ENCODE measurements around the gene GOLGA8B.
"Not testable (repeated sequence)": the region's sequence is repeated elsewhere in the genome, so short reads cannot be mapped to it uniquely, and the experiment has no call there.

The GOLGA8B gene

DNA sequence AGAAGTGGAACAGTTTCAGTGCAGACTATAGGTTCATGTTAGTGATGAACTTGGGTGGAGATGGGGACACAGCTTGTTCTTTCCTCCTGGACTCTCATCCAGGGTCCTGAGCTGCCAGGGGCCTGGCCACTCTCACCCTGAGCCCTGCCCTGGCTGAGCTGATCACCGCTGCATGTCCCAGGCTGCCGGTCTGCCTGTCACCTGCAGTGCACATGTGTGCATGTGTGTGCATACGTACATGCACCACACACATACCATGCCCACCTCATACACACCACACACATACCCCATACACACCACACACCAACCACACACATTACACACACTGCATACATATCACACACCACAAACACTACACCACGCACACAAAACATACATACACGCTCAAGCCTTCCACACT is 29.3 kb downstream of the GOLGA8B start:
- 94% methylated on average over 2 of the region's 5 CpGs for WGBS
- not testable (repeated sequence) for H3K4me1 ChIP-seq (ENCODE audit: insufficient read depth, low read length); H3K27ac ChIP-seq (ENCODE audit: low read depth, low read length); H3K9ac ChIP-seq (ENCODE audit: low read depth, low read length); H3K4me3 ChIP-seq (ENCODE audit: low read length); H3K27me3 ChIP-seq (ENCODE audit: insufficient read depth, low read length); H3K9me3 ChIP-seq (ENCODE audit: insufficient read depth, low read depth, low read length); H3K36me3 ChIP-seq (ENCODE audit: insufficient read depth, low read length)

DNA sequence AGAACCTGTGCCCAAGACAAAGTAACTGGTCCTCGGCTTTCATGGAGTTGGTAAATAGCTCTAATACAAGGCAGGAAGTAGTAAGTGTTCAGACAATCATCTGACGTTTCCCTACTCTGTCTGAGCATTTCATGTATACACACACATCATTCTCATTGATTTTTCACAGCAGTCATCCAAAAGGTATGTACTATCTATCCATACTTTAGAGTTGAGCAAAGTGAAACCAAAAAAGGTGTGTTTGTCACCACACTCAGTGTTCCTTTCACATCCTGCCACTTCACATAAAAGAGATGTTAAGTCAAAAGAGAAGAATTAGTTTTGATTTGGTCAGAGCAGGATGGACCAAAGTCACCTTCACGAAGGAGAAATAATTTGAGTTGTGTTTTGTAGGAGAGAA is 33.3 kb downstream of the GOLGA8B start:
- no CpG with 5 or more reads among the region's 3 CpGs for WGBS
- not testable (repeated sequence) for H3K27ac ChIP-seq (ENCODE audit: low read depth, low read length); H3K36me3 ChIP-seq (ENCODE audit: insufficient read depth, low read length); H3K4me1 ChIP-seq (ENCODE audit: insufficient read depth, low read length); H3K4me3 ChIP-seq (ENCODE audit: low read length); H3K9ac ChIP-seq (ENCODE audit: low read depth, low read length); H3K27me3 ChIP-seq (ENCODE audit: insufficient read depth, low read length); H3K9me3 ChIP-seq (ENCODE audit: insufficient read depth, low read depth, low read length)

DNA sequence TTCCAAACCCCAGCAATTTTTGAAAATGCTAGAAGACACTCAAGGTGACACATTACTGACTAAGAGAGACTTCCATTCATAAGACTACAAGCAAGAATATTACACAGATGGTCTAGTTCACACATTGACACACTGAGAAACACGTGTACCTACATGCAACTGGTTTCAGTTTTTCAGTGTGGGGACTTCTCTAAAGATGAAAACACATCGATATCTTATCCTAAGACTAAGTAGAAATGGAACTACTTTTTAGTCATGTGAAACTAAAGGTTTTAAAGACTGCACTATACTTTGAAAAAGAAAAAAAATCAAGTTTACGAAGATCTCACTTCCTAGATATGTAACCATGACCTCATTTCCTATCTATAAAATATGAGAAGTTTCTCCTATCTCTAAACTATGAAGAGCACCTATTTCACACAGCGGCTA is 34.1 kb downstream of the GOLGA8B start:
- not testable (repeated sequence) for H3K27me3 ChIP-seq (ENCODE audit: insufficient read depth, low read length); H3K36me3 ChIP-seq (ENCODE audit: insufficient read depth, low read length); H3K4me1 ChIP-seq (ENCODE audit: insufficient read depth, low read length); H3K9me3 ChIP-seq (ENCODE audit: insufficient read depth, low read depth, low read length); H3K27ac ChIP-seq (ENCODE audit: low read depth, low read length); H3K9ac ChIP-seq (ENCODE audit: low read depth, low read length); H3K4me3 ChIP-seq (ENCODE audit: low read length)
- no CpG with 5 or more reads among the region's 4 CpGs for WGBS

DNA sequence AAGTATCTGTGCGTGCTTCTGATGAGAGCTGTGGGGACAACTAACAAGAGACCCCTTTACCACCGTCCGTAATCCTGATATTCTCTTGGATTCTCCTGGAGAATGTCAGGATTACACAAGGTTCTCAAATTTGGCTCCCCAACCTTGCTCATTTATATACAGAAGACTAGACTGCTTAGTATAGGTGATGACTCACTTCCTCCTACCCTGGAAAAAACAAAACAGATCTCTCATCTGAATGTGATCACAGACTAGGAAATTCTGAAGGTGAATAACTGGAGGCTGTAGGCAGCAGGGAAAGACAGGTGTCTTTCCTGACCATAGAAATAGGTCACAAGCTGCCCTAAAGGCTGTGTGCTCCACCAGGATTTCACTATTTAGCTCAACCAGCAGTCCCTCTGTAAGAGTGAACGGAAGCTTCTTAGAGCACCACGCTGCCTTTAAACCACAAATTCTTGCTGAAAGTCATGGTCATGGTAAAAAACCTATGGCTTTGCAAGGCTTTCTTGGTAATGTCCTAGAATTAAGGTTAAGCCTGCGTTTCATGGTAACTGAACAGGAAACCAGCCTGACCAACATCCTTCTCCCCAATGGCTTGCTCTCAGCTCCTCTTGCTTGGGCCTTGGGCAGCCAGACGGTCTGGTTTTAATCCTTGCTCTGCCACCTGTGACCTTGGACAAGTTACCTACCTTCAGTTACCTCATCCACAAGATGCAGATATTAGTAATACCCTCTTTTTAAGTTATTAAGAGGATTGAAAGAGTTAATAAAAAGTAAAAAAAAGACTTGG is 39.4 kb downstream of the GOLGA8B start:
- H3K36me3 ChIP-seq (ENCODE audit: insufficient read depth, low read length); H3K27ac ChIP-seq (ENCODE audit: low read depth, low read length); H3K4me1 ChIP-seq (ENCODE audit: insufficient read depth, low read length); H3K9me3 ChIP-seq (ENCODE audit: insufficient read depth, low read depth, low read length); H3K27me3 ChIP-seq (ENCODE audit: insufficient read depth, low read length); H3K4me3 ChIP-seq (ENCODE audit: low read length); H3K9ac ChIP-seq (ENCODE audit: low read depth, low read length): not testable (repeated sequence)
- WGBS: 93% methylated on average over 2 of the region's 7 CpGs

DNA sequence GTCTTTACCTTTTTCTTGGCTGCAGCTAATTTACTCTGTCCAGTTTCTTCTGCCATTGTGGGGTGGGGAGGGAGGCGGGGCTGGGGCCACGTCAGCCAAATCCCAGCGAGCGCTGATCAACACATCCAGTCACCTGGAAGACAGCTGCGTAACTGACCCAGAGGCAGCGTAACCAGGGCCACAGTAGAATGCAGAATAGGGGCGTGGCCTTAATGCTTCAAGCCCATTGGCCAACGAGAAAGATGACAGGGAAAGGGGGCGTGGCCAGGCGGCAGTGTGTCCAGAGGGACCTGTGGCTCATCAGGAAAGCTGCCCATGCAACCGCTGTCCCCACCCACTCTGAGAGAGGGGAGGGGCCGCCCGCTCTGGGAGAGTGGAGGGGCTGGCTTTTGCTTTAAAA is 47.6 kb downstream of the GOLGA8B start:
- H3K4me1 ChIP-seq (ENCODE audit: insufficient read depth, low read length); H3K9me3 ChIP-seq (ENCODE audit: insufficient read depth, low read depth, low read length); H3K4me3 ChIP-seq (ENCODE audit: low read length); H3K27ac ChIP-seq (ENCODE audit: low read depth, low read length); H3K36me3 ChIP-seq (ENCODE audit: insufficient read depth, low read length); H3K9ac ChIP-seq (ENCODE audit: low read depth, low read length); H3K27me3 ChIP-seq (ENCODE audit: insufficient read depth, low read length): not testable (repeated sequence)
- WGBS: no CpG with 5 or more reads among the region's 13 CpGs
